ENCODE data around the gene FAM229A. TPM values are rescaled to one million over a fixed set of nuclear protein-coding genes. Genes with fewer than 3 reads are reported as not detected.

The FAM229A gene
- total RNA-seq, 4 donors from 2014 or later = 2.0 to 19.2 (median 6.9) TPM

GRCh38 chr1:32361308-32361673 is 994 bp downstream of the FAM229A start:
- no peak for TF ChIP-seq CTCF (IDR thresholded peaks at IDR 0.05; ENCODE audit: low read depth)

DNA sequence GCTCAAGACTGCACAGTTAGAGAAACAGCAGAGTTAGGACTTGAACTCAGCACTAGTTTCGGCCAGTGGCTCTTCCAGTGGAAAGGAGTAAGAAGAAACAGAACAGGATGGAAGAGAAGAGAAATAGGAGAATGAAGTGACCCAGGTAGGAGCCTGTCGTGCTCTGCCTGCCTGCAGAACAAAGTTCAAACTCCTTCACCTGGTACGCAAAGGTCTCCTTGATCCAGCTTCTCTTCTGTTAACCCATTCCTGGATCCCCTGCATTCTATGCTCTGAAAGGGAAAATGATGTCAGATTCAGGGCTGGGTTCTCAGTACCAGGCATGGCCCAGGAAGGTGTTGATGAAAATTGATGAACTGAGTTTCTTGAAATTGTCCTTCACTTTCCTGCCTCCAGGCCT is 3.9 kb downstream of the FAM229A start:
- no peak for TF ChIP-seq CTCF (IDR thresholded peaks at IDR 0.05; ENCODE audit: low read depth)

DNA sequence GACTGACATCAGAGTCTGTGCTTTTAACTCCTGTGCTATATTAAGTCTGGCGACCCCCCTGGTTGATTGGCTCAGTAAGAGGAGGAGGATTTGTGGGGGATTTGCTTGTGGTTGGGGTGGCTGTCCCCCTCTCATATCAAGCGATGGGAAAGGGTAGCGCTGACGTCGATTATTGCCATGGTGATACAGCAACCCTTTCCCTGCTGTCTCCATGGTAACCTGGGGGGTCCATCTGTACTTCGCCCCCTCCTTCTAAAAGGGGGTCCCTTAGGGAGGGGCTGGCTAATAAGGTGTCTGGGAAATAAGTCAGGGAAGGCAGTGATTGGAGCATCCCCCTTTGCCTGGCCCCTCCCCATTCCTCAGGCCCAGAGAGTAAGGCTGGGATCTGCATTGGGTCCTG is 4.7 kb downstream of the FAM229A start:
- TF ChIP-seq CTCF (IDR thresholded peaks at IDR 0.05; ENCODE audit: low read depth) = no peak

GRCh38 chr1:32356478-32356877 is 5.8 kb downstream of the FAM229A start:
- no peak for TF ChIP-seq CTCF (IDR thresholded peaks at IDR 0.05; ENCODE audit: low read depth)

- TF ChIP-seq CTCF (IDR thresholded peaks at IDR 0.05; ENCODE audit: low read depth) = no peak
Observed at GRCh38 chr1:32353886-32354570, 8.3 kb downstream of the FAM229A start.

GRCh38 chr1:32353431-32353830 is 8.9 kb downstream of the FAM229A start:
- TF ChIP-seq CTCF (IDR thresholded peaks at IDR 0.05; ENCODE audit: low read depth) = no peak

DNA sequence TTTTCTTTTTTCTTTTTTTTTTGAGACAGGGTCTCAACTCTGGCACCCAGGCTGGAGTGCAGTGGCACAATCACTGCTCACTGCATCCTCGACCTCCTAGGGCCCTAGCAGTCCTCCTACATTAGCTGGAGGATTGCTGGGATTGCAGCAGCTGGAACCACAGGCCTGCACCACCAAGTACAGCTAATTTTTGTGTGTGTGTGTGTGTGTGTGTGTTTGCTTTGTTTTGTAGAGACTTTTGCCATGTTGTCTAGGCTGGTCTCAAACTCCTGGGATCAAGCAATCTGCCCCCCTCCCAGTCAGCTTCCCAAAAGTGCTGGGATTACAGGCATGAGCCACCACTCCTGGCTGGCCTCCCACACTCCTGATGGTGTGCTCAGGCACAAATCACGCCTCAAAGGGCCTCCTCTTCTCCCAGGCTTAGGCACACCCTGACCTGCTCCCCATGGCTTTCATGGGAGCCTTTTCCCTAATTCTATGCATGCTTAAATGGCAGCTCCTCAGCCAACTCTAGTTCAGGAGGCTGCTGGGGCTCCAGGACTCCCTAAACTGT is 9.4 kb downstream of the FAM229A start:
- no peak for TF ChIP-seq CTCF (IDR thresholded peaks at IDR 0.05; ENCODE audit: low read depth)

All from subcutaneous adipose tissue (tissue), 4 donors.